AG04450 (cell line): ENCODE results near the gene CAMSAP1. TPM values are rescaled to one million over a fixed set of nuclear protein-coding genes. Genes with fewer than 3 reads are reported as not detected.

ENCODE experiments used
- CTCF ChIA-PET: fragments of 300-600, 350-600 bp; formaldehyde crosslinking; extraction: SDS; loops from one replicate; lab custom pipeline; 2022; ENCODE audit warnings: antibody characterized with exemption, inconsistent platforms; lab: Charles Lee
- POLR2A ChIA-PET: fragments of 350-600 bp; formaldehyde crosslinking; extraction: SDS; loops from one replicate; lab custom pipeline; 2021; ENCODE audit warnings: antibody characterized with exemption, inconsistent platforms; lab: Yijun Ruan, JAX
- DNase-seq: peaks from one replicate; pipeline ENCODE4 v3.0.0-alpha.2; 2011; ENCODE audit warnings: low read depth, low spot score
- H3K27ac ChIP-seq: one replicate; pipeline ENCODE4 v1.5.1; 2012; ENCODE audit warnings: low read depth, low read length, control low read depth
- H3K27me3 ChIP-seq: one replicate; pipeline ENCODE4 v1.6.0; 2012; ENCODE audit warnings: low read length; ENCODE audit not compliant: control insufficient read depth, insufficient read depth
- H3K4me3 ChIP-seq: 2 replicates; pipeline ENCODE4 v1.5.1; 2011; ENCODE audit warnings: mild to moderate bottlenecking, low read depth, low read length, control low read depth
- H3K9me3 ChIP-seq: 2 replicates; pipeline ENCODE4 v1.5.1; 2012; ENCODE audit warnings: low read length; ENCODE audit not compliant: control insufficient read depth, insufficient read depth
- polyA plus RNA-seq: library from polyadenylated mRNA; depleted of rRNA; stranded (reverse); fragments of >200 nt; gene quantifications from 2 replicates; pipeline ENCODE4 v1.2.3, GENCODE V29; 2011
- TF ChIP-seq, protein P1 (sequence below): IDR thresholded peaks from 2 replicates; pipeline ENCODE4 v1.5.1; 2011; ENCODE audit warnings: low read depth, low read length, control low read depth, inconsistent platforms

CAMSAP1 gene
- polyA plus RNA-seq, 1 experiment, result 7.8 TPM

DNA sequence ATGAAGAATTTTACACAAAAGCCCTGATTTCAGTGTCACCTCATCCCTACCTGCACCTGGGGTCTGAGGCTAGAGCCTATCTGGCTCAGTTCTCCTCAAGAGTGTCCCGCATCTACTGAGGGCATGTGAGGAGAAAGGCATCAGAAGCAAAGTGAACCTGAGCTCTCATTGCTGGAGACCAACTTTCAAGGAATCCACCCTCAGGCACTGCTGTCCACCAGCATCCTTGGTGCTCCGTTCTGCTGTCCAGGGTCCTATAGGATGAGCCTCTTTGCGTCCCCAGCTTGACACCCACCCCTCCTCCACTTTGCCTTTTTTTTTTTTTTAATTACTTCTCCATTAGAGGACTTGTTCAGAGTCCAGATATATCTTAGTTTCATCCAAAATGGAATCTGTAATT is 49.5 kb downstream of the CAMSAP1 start:
- ChIA-PET POLR2A (no interaction called here), CTCF (interaction anchor here (1.3 kb wide), 1 partner anchor 8 kb away, joined by 3 read pairs; no protein-coding TSS in a partner anchor)
- TF ChIP-seq, protein P1, sequence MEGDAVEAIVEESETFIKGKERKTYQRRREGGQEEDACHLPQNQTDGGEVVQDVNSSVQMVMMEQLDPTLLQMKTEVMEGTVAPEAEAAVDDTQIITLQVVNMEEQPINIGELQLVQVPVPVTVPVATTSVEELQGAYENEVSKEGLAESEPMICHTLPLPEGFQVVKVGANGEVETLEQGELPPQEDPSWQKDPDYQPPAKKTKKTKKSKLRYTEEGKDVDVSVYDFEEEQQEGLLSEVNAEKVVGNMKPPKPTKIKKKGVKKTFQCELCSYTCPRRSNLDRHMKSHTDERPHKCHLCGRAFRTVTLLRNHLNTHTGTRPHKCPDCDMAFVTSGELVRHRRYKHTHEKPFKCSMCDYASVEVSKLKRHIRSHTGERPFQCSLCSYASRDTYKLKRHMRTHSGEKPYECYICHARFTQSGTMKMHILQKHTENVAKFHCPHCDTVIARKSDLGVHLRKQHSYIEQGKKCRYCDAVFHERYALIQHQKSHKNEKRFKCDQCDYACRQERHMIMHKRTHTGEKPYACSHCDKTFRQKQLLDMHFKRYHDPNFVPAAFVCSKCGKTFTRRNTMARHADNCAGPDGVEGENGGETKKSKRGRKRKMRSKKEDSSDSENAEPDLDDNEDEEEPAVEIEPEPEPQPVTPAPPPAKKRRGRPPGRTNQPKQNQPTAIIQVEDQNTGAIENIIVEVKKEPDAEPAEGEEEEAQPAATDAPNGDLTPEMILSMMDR, result no peak
- no peak for DNase-seq
- Histone ChIP-seq H3K27ac (peak overlapping the region; percentile 70), H3K4me3 (no peak overlapping the region), H3K27me3 (no peaks in the 10 kb centered on the region), H3K9me3 (no peaks in the 10 kb centered on the region)

DNA sequence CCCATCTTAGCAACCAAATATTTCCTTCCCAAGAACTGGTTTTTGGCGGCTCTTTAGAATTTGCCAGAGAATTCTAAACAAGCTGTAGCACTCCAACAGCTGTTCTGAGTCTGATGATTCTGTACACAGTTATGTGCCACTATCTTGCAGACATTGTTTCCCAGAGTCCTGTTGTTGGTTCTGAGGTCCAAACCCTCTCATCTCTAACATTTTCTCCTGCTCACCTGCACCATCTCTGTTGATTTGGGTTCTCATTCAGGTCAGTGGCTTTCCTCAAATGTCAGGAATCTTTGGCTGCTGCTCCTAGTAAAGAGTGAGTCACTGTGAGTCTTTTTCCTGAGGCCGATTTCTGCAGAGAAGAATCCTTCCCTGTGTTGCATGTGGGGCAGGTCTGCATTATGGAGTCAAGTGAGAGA is 50.0 kb downstream of the CAMSAP1 start:
- no peak overlapping the region for H3K4me3 ChIP-seq
- no peaks in the 10 kb centered on the region for H3K9me3 ChIP-seq
- peak overlapping the region; percentile 70 for H3K27ac ChIP-seq
- no peaks in the 10 kb centered on the region for H3K27me3 ChIP-seq
- CTCF ChIA-PET, result interaction anchor here (1.3 kb wide), 1 partner anchor 8 kb away, joined by 3 read pairs; no protein-coding TSS in a partner anchor
- TF ChIP-seq, protein P1, result no peak
- POLR2A ChIA-PET, result no interaction called here
- peak; percentile 30 for DNase-seq

DNA sequence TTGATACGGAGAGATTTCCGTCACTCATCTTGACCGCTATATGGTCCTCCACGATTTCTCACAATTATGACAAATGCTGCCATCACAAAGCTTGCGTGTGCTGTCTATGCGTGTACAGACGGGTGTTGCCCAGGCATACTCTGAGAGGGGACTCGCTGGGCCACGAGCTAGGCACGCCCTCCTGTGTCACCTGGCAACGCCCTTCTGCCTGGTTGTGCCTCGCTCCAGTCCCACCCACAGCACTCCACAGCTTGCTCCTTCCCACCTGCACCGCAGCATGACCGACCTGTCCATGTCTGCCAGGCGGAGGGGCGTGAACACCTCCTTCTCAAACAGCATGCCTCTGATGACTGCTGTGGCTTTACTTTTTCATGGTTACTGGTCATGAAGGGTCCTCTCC is 55.6 kb downstream of the CAMSAP1 start:
- Histone ChIP-seq H3K27ac (no peak overlapping the region), H3K27me3 (no peaks in the 10 kb centered on the region), H3K4me3 (no peak overlapping the region), H3K9me3 (no peaks in the 10 kb centered on the region)
- ChIA-PET CTCF (interaction anchor here (0.6 to 2.2 kb wide), 2 partner anchors 13 to 16 kb away, joined by 5 to 8 read pairs; no protein-coding TSS in a partner anchor), POLR2A (no interaction called here)
- DNase-seq, result no peak
- TF ChIP-seq, protein P1, result no peak

DNA sequence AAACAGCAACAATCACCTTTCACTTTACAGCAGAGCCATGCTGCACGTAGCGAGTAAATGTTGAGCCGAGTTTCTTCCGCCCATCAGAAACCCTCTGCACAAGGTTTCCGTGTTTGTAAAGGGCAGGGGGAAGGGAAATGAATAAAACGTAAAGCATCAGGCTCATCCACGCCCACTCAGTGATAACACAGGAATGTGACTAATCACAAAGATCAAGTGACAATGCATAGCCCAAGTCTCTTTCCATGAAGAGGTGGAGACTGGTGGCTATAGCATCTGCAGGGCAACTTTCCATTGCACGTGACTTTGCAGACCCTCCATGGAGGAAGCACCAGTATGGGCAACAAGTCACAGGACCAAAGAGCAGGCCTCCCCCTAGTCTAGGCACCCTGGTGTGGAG is 56.6 kb downstream of the CAMSAP1 start:
- TF ChIP-seq, protein P1, result no peak
- H3K9me3 ChIP-seq, result no peaks in the 10 kb centered on the region
- H3K4me3 ChIP-seq, result no peak overlapping the region
- H3K27me3 ChIP-seq, result no peaks in the 10 kb centered on the region
- H3K27ac ChIP-seq, result no peak overlapping the region
- CTCF ChIA-PET, result interaction anchor here (2.2 kb wide), 1 partner anchor 14 kb away, joined by 8 read pairs; no protein-coding TSS in a partner anchor
- POLR2A ChIA-PET, result no interaction called here
- no peak for DNase-seq

DNA sequence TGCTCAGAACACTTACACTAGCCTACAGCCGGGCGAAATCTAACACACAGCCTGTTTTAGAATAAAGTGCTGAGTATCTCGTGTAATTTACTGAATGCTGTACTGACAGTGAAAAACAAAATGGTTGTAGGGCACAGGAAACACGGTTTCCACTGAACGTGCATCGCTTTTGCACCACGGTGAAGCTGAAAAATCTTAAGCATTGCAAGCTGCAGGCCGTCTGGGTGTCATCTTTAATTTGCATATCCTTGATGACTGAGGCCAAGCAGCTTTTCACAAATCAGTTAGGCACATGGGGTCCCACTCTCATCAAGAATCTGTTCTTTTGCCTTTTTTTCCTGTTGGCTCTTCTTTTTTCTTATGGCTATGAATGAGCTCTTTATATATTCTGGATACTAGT is 58.2 kb downstream of the CAMSAP1 start:
- TF ChIP-seq, protein P1, result no peak
- no peak for DNase-seq
- CTCF ChIA-PET, result interaction anchor here (1.4 kb wide), 1 partner anchor 15 kb away, joined by 7 read pairs; no protein-coding TSS in a partner anchor
- Histone ChIP-seq H3K27ac (no peak overlapping the region), H3K4me3 (no peak overlapping the region), H3K9me3 (no peaks in the 10 kb centered on the region), H3K27me3 (no peaks in the 10 kb centered on the region)
- POLR2A ChIA-PET, result no interaction called here
